GM20431 (cell line): ENCODE measurements around the gene GTPBP8.
"Not testable (repeated sequence)": the region's sequence is repeated elsewhere in the genome, so short reads cannot be mapped to it uniquely, and the experiment has no call there.

ENCODE experiments used
- in situ Hi-C: fragments of 300-500 bp; cut with MseI, MboI; formaldehyde crosslinking; loops from one replicate; pipeline ENCODE4 v1.15.0; 2020; ENCODE audit warnings: low sequenced_read_pairs; ENCODE audit not compliant: unreplicated experiment

GTPBP8 gene

GRCh38 chr3:112987710-112988334, 3.0 kb upstream of the GTPBP8 start:
- in situ Hi-C loops, result loop anchor here (25.0 kb wide), 1 partner anchor 351 kb away; the partner anchor contains the start of gene CCDC80

- in situ Hi-C loops, result loop anchor here (25.0 kb wide), 1 partner anchor 358 kb away; the partner anchor contains the start of gene CCDC80
Measured at GRCh38 chr3:112995800-112996199, 5.0 kb downstream of the GTPBP8 start.

- in situ Hi-C loops, result no loop called here
Measured at GRCh38 chr3:113000691-113001090, 9.9 kb downstream of the GTPBP8 start.

GRCh38 chr3:113002037-113002436, 11.3 kb downstream of the GTPBP8 start:
- in situ Hi-C loops, result no loop called here

GRCh38 chr3:113002679-113003078, 11.9 kb downstream of the GTPBP8 start:
- in situ Hi-C loops, result no loop called here

- in situ Hi-C loops, result no loop called here
Measured at GRCh38 chr3:113005611-113006010, 14.8 kb downstream of the GTPBP8 start.

- in situ Hi-C loops, result no loop called here
Measured at GRCh38 chr3:113006359-113007056, 15.7 kb downstream of the GTPBP8 start.

GRCh38 chr3:113008117-113008516, 17.3 kb downstream of the GTPBP8 start:
- in situ Hi-C loops, result no loop called here

GRCh38 chr3:113013593-113013992, 22.8 kb downstream of the GTPBP8 start:
- in situ Hi-C loops, result no loop called here

- in situ Hi-C loops, result no loop called here
Measured at GRCh38 chr3:113018536-113019181, 27.9 kb downstream of the GTPBP8 start.

GRCh38 chr3:113019182-113020137, 28.7 kb downstream of the GTPBP8 start:
- in situ Hi-C loops, result no loop called here

- in situ Hi-C loops, result no loop called here
Measured at GRCh38 chr3:113021471-113021870, 30.7 kb downstream of the GTPBP8 start.

- in situ Hi-C loops, result no loop called here
Measured at GRCh38 chr3:113034011-113034410, 43.2 kb downstream of the GTPBP8 start.

GRCh38 chr3:113035387-113035982, 44.7 kb downstream of the GTPBP8 start:
- in situ Hi-C loops, result no loop called here

GRCh38 chr3:113038328-113038727, 47.5 kb downstream of the GTPBP8 start:
- in situ Hi-C loops, result no loop called here

GRCh38 chr3:113039546-113039945, 48.8 kb downstream of the GTPBP8 start:
- in situ Hi-C loops, result no loop called here

- in situ Hi-C loops, result no loop called here
Measured at GRCh38 chr3:113040231-113040630, 49.4 kb downstream of the GTPBP8 start.

GRCh38 chr3:113043686-113044085, 52.9 kb downstream of the GTPBP8 start:
- in situ Hi-C loops, result no loop called here

GRCh38 chr3:113046186-113046965, 55.6 kb downstream of the GTPBP8 start:
- in situ Hi-C loops, result not testable (repeated sequence)
